MCF 10A (cell line): ENCODE results near the gene HEPN1. TPM values are rescaled to one million over a fixed set of nuclear protein-coding genes. Genes with fewer than 3 reads are reported as not detected.

Source experiments
- BruUV-seq: library from RNA; stranded (reverse); fragments of 400-500 nt; replicated peaks from 2 replicates; lab custom pipeline; 2021; lab: Mats Ljungman, UMichigan
- CTCF ChIA-PET: fragments of 300-600 bp; sonication (Branson Sonifier 250); formaldehyde crosslinking; extraction: SDS; loops from one replicate; lab custom pipeline; 2021; ENCODE audit warnings: antibody characterized with exemption, inconsistent platforms; lab: Yijun Ruan, JAX
- POLR2A ChIA-PET: fragments of 300-600, 350-650 bp; sonication (Branson Sonifier 250); formaldehyde crosslinking; extraction: SDS; loops from one replicate; lab custom pipeline; 2020; ENCODE audit warnings: antibody characterized with exemption, inconsistent platforms; lab: Yijun Ruan, JAX
- DNase-seq: peaks from one replicate; pipeline ENCODE4 v3.0.0-alpha.2; 2018; ENCODE audit not compliant: unreplicated experiment
- H3K27ac Mint-ChIP-seq: one replicate; pipeline ENCODE4 v1.8.0; 2022; ENCODE audit warnings: mild to moderate bottlenecking, low read depth, mixed read lengths; ENCODE audit not compliant: unreplicated experiment
- H3K27me3 Mint-ChIP-seq: one replicate; pipeline ENCODE4 v1.8.0; 2022; ENCODE audit warnings: mixed read lengths; ENCODE audit not compliant: insufficient read depth, unreplicated experiment
- H3K36me3 Mint-ChIP-seq: one replicate; pipeline ENCODE4 v1.8.0; 2022; ENCODE audit warnings: mild to moderate bottlenecking, moderate library complexity, mixed read lengths; ENCODE audit not compliant: insufficient read depth, unreplicated experiment
- H3K4me1 Mint-ChIP-seq: one replicate; pipeline ENCODE4 v1.8.0; 2022; ENCODE audit warnings: mixed read lengths; ENCODE audit not compliant: insufficient read depth, unreplicated experiment
- H3K4me3 Mint-ChIP-seq: one replicate; pipeline ENCODE4 v1.8.0; 2022; ENCODE audit warnings: mild to moderate bottlenecking, moderate library complexity, mixed read lengths; ENCODE audit not compliant: unreplicated experiment
- H3K9me3 Mint-ChIP-seq: one replicate; pipeline ENCODE4 v1.8.0; 2022; ENCODE audit warnings: mixed read lengths; ENCODE audit not compliant: unreplicated experiment
- CTCF ChIP-seq: fragments of 200-600 bp; IDR thresholded peaks from one replicate; pipeline ENCODE4 v1.8.0; 2022; ENCODE audit warnings: antibody characterized with exemption, mild to moderate bottlenecking; ENCODE audit not compliant: unreplicated experiment
- intact Hi-C: fragments of 100-400 bp; cut with micrococcal nuclease; formaldehyde crosslinking; loops from 2 replicates; pipeline ENCODE4 v1.14.1; 2022
- total RNA-seq: library from RNA; stranded (reverse); gene quantifications from 2 replicates; pipeline ENCODE4 v1.2.3, GENCODE V29; 2022

The HEPN1 gene
- total RNA-seq, 1 experiment from 2014 or later = not detected

GRCh38 chr11:124872280-124872679 is 46.8 kb upstream of the HEPN1 start:
- H3K27me3 Mint-ChIP-seq = peaks cover 58% of the 10 kb centered on the region
- intact Hi-C loops = no loop called here
- H3K4me3 Mint-ChIP-seq = no peak overlapping the region
- TF ChIP-seq CTCF = no peak
- CTCF ChIA-PET = interaction anchor here (0.5 kb wide), 1 partner anchor 10 kb away, joined by 3 read pairs; no protein-coding TSS in a partner anchor
- no peak for DNase-seq
- no peaks in the 10 kb centered on the region for H3K9me3 Mint-ChIP-seq
- POLR2A ChIA-PET = interaction anchor here (1.5 kb wide), 1 partner anchor 82 kb away, joined by 3 read pairs; the partner anchor contains the start of gene CCDC15
- BruUV-seq = no TSS peak
- H3K4me1 Mint-ChIP-seq = peaks cover 8% of the 10 kb centered on the region
- H3K36me3 Mint-ChIP-seq = no peaks in the 10 kb centered on the region
- H3K27ac Mint-ChIP-seq = no peak overlapping the region

GRCh38 chr11:124872741-124873140 is 46.3 kb upstream of the HEPN1 start:
- no peak for TF ChIP-seq CTCF
- CTCF ChIA-PET = interaction anchor here (0.5 kb wide), 1 partner anchor 11 kb away, joined by 3 read pairs; no protein-coding TSS in a partner anchor
- intact Hi-C loops = no loop called here

GRCh38 chr11:124873951-124874350 is 45.1 kb upstream of the HEPN1 start:
- no TSS peak for BruUV-seq
- Mint-ChIP-seq H3K4me1 (peaks cover 23% of the 10 kb centered on the region), H3K9me3 (no peaks in the 10 kb centered on the region), H3K4me3 (no peak overlapping the region), H3K27me3 (peaks cover 42% of the 10 kb centered on the region), H3K27ac (no peak overlapping the region), H3K36me3 (no peaks in the 10 kb centered on the region)
- ChIA-PET CTCF (interaction anchor here (0.5 to 1.1 kb wide), 4 partner anchors 15 to 301 kb away, joined by 3 to 5 read pairs (median 4); no protein-coding TSS in a partner anchor), POLR2A (no interaction called here)
- no peak for DNase-seq
- no peak for TF ChIP-seq CTCF
- intact Hi-C loops = no loop called here

More at GRCh38 chr11:124872741-124873140, 46.3 kb upstream of the HEPN1 start:
- peaks cover 13% of the 10 kb centered on the region for H3K4me1 Mint-ChIP-seq
- BruUV-seq = no TSS peak
- H3K27me3 Mint-ChIP-seq = peaks cover 54% of the 10 kb centered on the region
- H3K4me3 Mint-ChIP-seq = no peak overlapping the region
- H3K9me3 Mint-ChIP-seq = no peaks in the 10 kb centered on the region
- H3K36me3 Mint-ChIP-seq = no peaks in the 10 kb centered on the region
- no peak overlapping the region for H3K27ac Mint-ChIP-seq
- DNase-seq = no peak
- POLR2A ChIA-PET = no interaction called here

GRCh38 chr11:124874571-124875255 is 44.3 kb upstream of the HEPN1 start:
- intact Hi-C loops = no loop called here
- CTCF ChIA-PET = interaction anchor here (0.8 to 2.1 kb wide), 3 partner anchors 8 to 37 kb away, joined by 3 to 20 read pairs (median 5); partner anchors contain the start of gene ROBO3
- peak overlapping the region; percentile 96 for H3K4me3 Mint-ChIP-seq

More at GRCh38 chr11:124874571-124875255, 44.3 kb upstream of the HEPN1 start:
- TF ChIP-seq CTCF = no peak
- no peaks in the 10 kb centered on the region for H3K36me3 Mint-ChIP-seq
- peaks cover 23% of the 10 kb centered on the region for H3K4me1 Mint-ChIP-seq
- no peak for DNase-seq
- POLR2A ChIA-PET = interaction anchor here (0.8 kb wide), 1 partner anchor 524 kb away, joined by 3 read pairs; no protein-coding TSS in a partner anchor
- no TSS peak for BruUV-seq
- peaks cover 34% of the 10 kb centered on the region for H3K27me3 Mint-ChIP-seq
- no peaks in the 10 kb centered on the region for H3K9me3 Mint-ChIP-seq
- no peak overlapping the region for H3K27ac Mint-ChIP-seq
